Neural cell (in vitro differentiated cells): ENCODE measurements around the gene EXTL1.

Experiments used
- EP300 ChIP-seq: fragments of 450-650 bp; conservative IDR thresholded peaks from 2 replicates; pipeline ENCODE4 v1.6.1; 2014; ENCODE audit warnings: antibody characterized with exemption, mild to moderate bottlenecking, moderate library complexity; ENCODE audit not compliant: poor library complexity, severe bottlenecking
- EZH2 ChIP-seq: fragments of 200-600, 300-800 bp; shearing (Covaris generic), sonication (generic); IDR thresholded peaks from 2 replicates; pipeline ENCODE4 v1.6.1; 2014; ENCODE audit warnings: antibody characterized with exemption, low read length, borderline replicate concordance, mild to moderate bottlenecking; ENCODE audit not compliant: insufficient read depth, poor library complexity, severe bottlenecking
- MXI1 ChIP-seq: fragments of 450-650 bp; conservative IDR thresholded peaks from 2 replicates; pipeline ENCODE4 v1.6.1; 2014; ENCODE audit warnings: antibody characterized with exemption, mild to moderate bottlenecking; ENCODE audit not compliant: poor library complexity, severe bottlenecking
- RAD21 ChIP-seq: fragments of 450-650 bp; conservative IDR thresholded peaks from 2 replicates; pipeline ENCODE4 v1.6.1; 2014; ENCODE audit warnings: antibody characterized with exemption, mild to moderate bottlenecking, moderate library complexity
- TAF1 ChIP-seq: IDR thresholded peaks from 2 replicates; pipeline ENCODE4 v1.6.1; 2012; ENCODE audit warnings: low read depth
- TF ChIP-seq, protein P1 (sequence below): fragments of 450-650 bp; IDR thresholded peaks from 2 replicates; pipeline ENCODE4 v1.5.1; 2014; ENCODE audit warnings: antibody characterized with exemption, mild to moderate bottlenecking, moderate library complexity; ENCODE audit not compliant: poor library complexity, severe bottlenecking
- TF ChIP-seq, protein P2 (sequence below): IDR thresholded peaks from 2 replicates; pipeline ENCODE4 v1.6.1; 2012; ENCODE audit warnings: borderline replicate concordance

DNA sequence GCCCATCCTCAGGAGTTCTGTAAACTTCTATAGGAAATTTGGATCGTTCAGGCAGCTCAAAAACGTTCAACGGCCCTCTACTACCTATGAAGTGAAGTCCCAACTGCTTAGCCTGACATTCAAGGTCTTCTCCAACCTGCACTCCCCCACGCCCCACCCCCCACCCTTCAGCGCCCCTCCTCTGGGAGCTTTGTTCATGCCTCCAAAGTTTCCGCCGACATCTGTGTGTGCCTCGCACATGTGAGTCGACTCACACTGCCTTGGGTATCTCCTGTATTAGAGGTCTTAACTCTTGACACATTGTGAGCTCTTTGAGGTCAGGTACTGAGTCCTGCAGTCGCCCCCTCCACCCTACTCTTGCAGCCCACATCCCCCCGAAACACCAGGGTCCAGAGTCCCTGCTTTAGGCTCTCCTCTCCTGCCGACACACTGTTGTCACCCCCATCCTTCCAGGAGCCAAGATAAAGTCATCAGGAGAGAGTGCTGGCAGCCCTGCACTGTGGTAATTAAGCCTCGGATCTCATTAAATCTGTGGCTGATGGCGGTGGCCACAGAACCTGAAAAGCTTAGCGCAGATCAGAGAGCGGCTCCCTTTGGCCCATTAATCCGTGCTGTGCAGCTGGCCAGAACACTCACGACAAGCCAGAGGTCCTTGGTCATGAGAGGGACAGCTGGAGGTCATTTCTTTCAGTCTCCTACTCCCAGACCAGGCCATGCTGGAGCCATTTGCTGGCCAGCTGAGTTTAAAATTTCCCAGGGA is 22.4 kb upstream of the EXTL1 start:
- TF ChIP-seq, protein P1, sequence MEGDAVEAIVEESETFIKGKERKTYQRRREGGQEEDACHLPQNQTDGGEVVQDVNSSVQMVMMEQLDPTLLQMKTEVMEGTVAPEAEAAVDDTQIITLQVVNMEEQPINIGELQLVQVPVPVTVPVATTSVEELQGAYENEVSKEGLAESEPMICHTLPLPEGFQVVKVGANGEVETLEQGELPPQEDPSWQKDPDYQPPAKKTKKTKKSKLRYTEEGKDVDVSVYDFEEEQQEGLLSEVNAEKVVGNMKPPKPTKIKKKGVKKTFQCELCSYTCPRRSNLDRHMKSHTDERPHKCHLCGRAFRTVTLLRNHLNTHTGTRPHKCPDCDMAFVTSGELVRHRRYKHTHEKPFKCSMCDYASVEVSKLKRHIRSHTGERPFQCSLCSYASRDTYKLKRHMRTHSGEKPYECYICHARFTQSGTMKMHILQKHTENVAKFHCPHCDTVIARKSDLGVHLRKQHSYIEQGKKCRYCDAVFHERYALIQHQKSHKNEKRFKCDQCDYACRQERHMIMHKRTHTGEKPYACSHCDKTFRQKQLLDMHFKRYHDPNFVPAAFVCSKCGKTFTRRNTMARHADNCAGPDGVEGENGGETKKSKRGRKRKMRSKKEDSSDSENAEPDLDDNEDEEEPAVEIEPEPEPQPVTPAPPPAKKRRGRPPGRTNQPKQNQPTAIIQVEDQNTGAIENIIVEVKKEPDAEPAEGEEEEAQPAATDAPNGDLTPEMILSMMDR, result no peak
- TF ChIP-seq, protein P2, sequence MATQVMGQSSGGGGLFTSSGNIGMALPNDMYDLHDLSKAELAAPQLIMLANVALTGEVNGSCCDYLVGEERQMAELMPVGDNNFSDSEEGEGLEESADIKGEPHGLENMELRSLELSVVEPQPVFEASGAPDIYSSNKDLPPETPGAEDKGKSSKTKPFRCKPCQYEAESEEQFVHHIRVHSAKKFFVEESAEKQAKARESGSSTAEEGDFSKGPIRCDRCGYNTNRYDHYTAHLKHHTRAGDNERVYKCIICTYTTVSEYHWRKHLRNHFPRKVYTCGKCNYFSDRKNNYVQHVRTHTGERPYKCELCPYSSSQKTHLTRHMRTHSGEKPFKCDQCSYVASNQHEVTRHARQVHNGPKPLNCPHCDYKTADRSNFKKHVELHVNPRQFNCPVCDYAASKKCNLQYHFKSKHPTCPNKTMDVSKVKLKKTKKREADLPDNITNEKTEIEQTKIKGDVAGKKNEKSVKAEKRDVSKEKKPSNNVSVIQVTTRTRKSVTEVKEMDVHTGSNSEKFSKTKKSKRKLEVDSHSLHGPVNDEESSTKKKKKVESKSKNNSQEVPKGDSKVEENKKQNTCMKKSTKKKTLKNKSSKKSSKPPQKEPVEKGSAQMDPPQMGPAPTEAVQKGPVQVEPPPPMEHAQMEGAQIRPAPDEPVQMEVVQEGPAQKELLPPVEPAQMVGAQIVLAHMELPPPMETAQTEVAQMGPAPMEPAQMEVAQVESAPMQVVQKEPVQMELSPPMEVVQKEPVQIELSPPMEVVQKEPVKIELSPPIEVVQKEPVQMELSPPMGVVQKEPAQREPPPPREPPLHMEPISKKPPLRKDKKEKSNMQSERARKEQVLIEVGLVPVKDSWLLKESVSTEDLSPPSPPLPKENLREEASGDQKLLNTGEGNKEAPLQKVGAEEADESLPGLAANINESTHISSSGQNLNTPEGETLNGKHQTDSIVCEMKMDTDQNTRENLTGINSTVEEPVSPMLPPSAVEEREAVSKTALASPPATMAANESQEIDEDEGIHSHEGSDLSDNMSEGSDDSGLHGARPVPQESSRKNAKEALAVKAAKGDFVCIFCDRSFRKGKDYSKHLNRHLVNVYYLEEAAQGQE, result no peak
- TF ChIP-seq EZH2, result no peak
- TF ChIP-seq TAF1, result no peak
- TF ChIP-seq RAD21, result no peak
- no peak for TF ChIP-seq MXI1
- no peak for TF ChIP-seq EP300
